ENCODE data around the gene SPATA31C1.

GRCh38 chr9:87894998-87895625 is 22.6 kb upstream of the SPATA31C1 start:
- TF ChIP-seq POLR2A (IDR thresholded peaks at IDR 0.05; ENCODE audit: low read depth, low read length) (no peak), POLR2AphosphoS5 (IDR thresholded peaks at IDR 0.05; ENCODE audit: low read depth, low read length) (no peak), TAF1 (IDR thresholded peaks at IDR 0.05; ENCODE audit: low read depth, low read length) (no peak), SPI1 (IDR thresholded peaks at IDR 0.05; ENCODE audit: low read depth, low read length) (no peak)
